GM20000 (cell line): Measurements from ENCODE around the gene FARS2.

Experiments
- DNase-seq: peaks from one replicate; pipeline ENCODE4 v3.0.0; 2012; ENCODE audit warnings: low spot score
- CTCF ChIP-seq: IDR thresholded peaks from 2 replicates; pipeline ENCODE4 v1.5.1; 2012; ENCODE audit warnings: mild to moderate bottlenecking, control low read depth; ENCODE audit errors: extremely low read depth, missing control alignments

The FARS2 gene

GRCh38 chr6:5261545-5262109, 314 bp downstream of the FARS2 start:
- TF ChIP-seq CTCF, result no peak
- DNase-seq, result no peak

GRCh38 chr6:5266423-5266822, 5.1 kb downstream of the FARS2 start:
- DNase-seq, result no peak
- TF ChIP-seq CTCF, result no peak

- TF ChIP-seq CTCF, result no peak
- DNase-seq, result no peak
These were observed 8.9 kb downstream of the FARS2 start for GRCh38 chr6:5270093-5270680.

GRCh38 chr6:5271926-5272325, 10.6 kb downstream of the FARS2 start:
- no peak for DNase-seq
- no peak for TF ChIP-seq CTCF

GRCh38 chr6:5274231-5274630, 12.9 kb downstream of the FARS2 start:
- TF ChIP-seq CTCF, result no peak
- DNase-seq, result no peak

GRCh38 chr6:5275497-5275896, 14.2 kb downstream of the FARS2 start:
- no peak for TF ChIP-seq CTCF
- no peak for DNase-seq

- DNase-seq, result no peak
- TF ChIP-seq CTCF, result no peak
These were observed 15.3 kb downstream of the FARS2 start for GRCh38 chr6:5276581-5276980.
